WTC11 (cell line): ENCODE results near the gene NAPSA. TPM values are rescaled to one million over a fixed set of nuclear protein-coding genes. Genes with fewer than 3 reads are reported as not detected.
A peak's percentile ranks its signal among the peaks of the same experiment; 100 is the strongest.

Source experiments
- AR ChIP-seq: fragments of 250-450 bp; sonication (Bioruptor Pico); IDR thresholded peaks from 2 replicates; pipeline ENCODE4 v1.9.0; 2021; ENCODE audit warnings: mild to moderate bottlenecking
- ATF2 ChIP-seq: sonication (generic); formaldehyde crosslinking; IDR thresholded peaks from 2 replicates; pipeline ENCODE4 v1.8.1; 2022; ENCODE audit warnings: low read depth, missing genetic modification reagents, borderline replicate concordance
- E2F5 ChIP-seq: sonication (generic); formaldehyde crosslinking; IDR thresholded peaks from 2 replicates; pipeline ENCODE4 v1.8.1; 2022; ENCODE audit warnings: mild to moderate bottlenecking, moderate library complexity, missing genetic modification reagents
- ELF4 ChIP-seq: sonication (generic); formaldehyde crosslinking; IDR thresholded peaks from 2 replicates; pipeline ENCODE4 v1.8.1; 2022; ENCODE audit warnings: low read depth, mild to moderate bottlenecking, moderate library complexity, missing genetic modification reagents
- EMX1 ChIP-seq: fragments of 250-450 bp; sonication (Bioruptor Pico); IDR thresholded peaks from 2 replicates; pipeline ENCODE4 v1.8.0; 2021; ENCODE audit warnings: mild to moderate bottlenecking
- GRHL2 ChIP-seq: fragments of 250-450 bp; sonication (Bioruptor Pico); IDR thresholded peaks from 2 replicates; pipeline ENCODE4 v1.8.0; 2022; ENCODE audit warnings: mild to moderate bottlenecking, moderate library complexity; ENCODE audit not compliant: insufficient replicate concordance, severe bottlenecking
- HMGA2 ChIP-seq: fragments of 250-450 bp; sonication (Bioruptor Pico); IDR thresholded peaks from 2 replicates; pipeline ENCODE4 v1.4.0; 2021; ENCODE audit warnings: mild to moderate bottlenecking, moderate library complexity
- IRF1 ChIP-seq: sonication (generic); formaldehyde crosslinking; IDR thresholded peaks from 2 replicates; pipeline ENCODE4 v1.8.0; 2023; ENCODE audit warnings: missing genetic modification reagents
- MYBL2 ChIP-seq: sonication (generic); formaldehyde crosslinking; IDR thresholded peaks from 2 replicates; pipeline ENCODE4 v1.8.1; 2023; ENCODE audit warnings: mild to moderate bottlenecking, moderate library complexity, missing genetic modification reagents
- NR2C2 ChIP-seq: sonication (generic); formaldehyde crosslinking; IDR thresholded peaks from 2 replicates; pipeline ENCODE4 v1.8.0; 2022; ENCODE audit warnings: mild to moderate bottlenecking, missing genetic modification reagents
- PRDM15 ChIP-seq: sonication (generic); formaldehyde crosslinking; IDR thresholded peaks from 2 replicates; pipeline ENCODE4 v1.8.0; 2022; ENCODE audit warnings: missing genetic modification reagents
- TEAD1 ChIP-seq: sonication (generic); formaldehyde crosslinking; IDR thresholded peaks from 2 replicates; pipeline ENCODE4 v1.8.0; 2022; ENCODE audit warnings: mild to moderate bottlenecking, missing genetic modification reagents
- TEAD4 ChIP-seq: sonication (generic); formaldehyde crosslinking; IDR thresholded peaks from 2 replicates; pipeline ENCODE4 v1.8.0; 2022; ENCODE audit warnings: mild to moderate bottlenecking, missing genetic modification reagents
- ZNF232 ChIP-seq: sonication (generic); formaldehyde crosslinking; IDR thresholded peaks from 2 replicates; pipeline ENCODE4 v1.8.0; 2022; ENCODE audit warnings: mild to moderate bottlenecking, missing genetic modification reagents
- total RNA-seq: library from RNA; stranded (reverse); gene quantifications from 3 replicates; pipeline ENCODE4 v1.2.3, GENCODE V29; 2021
- TF ChIP-seq, protein P1 (sequence below): sonication (generic); formaldehyde crosslinking; IDR thresholded peaks from 2 replicates; pipeline ENCODE4 v1.8.1; 2023; ENCODE audit warnings: mild to moderate bottlenecking, missing genetic modification reagents, borderline replicate concordance
- TF ChIP-seq, protein P2 (sequence below): sonication (generic); formaldehyde crosslinking; IDR thresholded peaks from 2 replicates; pipeline ENCODE4 v1.8.1; 2023; ENCODE audit warnings: mild to moderate bottlenecking, moderate library complexity, missing genetic modification reagents
- TF ChIP-seq, protein P3 (sequence below): fragments of 250-450 bp; sonication (Bioruptor Pico); IDR thresholded peaks from 2 replicates; pipeline ENCODE4 v2.1.2; 2022; ENCODE audit warnings: mild to moderate bottlenecking, moderate library complexity
- TF ChIP-seq, protein P4 (sequence below): fragments of 200-600 bp; IDR thresholded peaks from 2 replicates; pipeline ENCODE4 v1.8.0; 2022; ENCODE audit warnings: antibody characterized with exemption

Gene NAPSA
- total RNA-seq, 1 experiment from 2014 or later, result 2.7 TPM

- TF ChIP-seq, protein P1, sequence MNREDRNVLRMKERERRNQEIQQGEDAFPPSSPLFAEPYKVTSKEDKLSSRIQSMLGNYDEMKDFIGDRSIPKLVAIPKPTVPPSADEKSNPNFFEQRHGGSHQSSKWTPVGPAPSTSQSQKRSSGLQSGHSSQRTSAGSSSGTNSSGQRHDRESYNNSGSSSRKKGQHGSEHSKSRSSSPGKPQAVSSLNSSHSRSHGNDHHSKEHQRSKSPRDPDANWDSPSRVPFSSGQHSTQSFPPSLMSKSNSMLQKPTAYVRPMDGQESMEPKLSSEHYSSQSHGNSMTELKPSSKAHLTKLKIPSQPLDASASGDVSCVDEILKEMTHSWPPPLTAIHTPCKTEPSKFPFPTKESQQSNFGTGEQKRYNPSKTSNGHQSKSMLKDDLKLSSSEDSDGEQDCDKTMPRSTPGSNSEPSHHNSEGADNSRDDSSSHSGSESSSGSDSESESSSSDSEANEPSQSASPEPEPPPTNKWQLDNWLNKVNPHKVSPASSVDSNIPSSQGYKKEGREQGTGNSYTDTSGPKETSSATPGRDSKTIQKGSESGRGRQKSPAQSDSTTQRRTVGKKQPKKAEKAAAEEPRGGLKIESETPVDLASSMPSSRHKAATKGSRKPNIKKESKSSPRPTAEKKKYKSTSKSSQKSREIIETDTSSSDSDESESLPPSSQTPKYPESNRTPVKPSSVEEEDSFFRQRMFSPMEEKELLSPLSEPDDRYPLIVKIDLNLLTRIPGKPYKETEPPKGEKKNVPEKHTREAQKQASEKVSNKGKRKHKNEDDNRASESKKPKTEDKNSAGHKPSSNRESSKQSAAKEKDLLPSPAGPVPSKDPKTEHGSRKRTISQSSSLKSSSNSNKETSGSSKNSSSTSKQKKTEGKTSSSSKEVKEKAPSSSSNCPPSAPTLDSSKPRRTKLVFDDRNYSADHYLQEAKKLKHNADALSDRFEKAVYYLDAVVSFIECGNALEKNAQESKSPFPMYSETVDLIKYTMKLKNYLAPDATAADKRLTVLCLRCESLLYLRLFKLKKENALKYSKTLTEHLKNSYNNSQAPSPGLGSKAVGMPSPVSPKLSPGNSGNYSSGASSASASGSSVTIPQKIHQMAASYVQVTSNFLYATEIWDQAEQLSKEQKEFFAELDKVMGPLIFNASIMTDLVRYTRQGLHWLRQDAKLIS (CRISPR knock-in tag), result no peak
- TF ChIP-seq, protein P2, sequence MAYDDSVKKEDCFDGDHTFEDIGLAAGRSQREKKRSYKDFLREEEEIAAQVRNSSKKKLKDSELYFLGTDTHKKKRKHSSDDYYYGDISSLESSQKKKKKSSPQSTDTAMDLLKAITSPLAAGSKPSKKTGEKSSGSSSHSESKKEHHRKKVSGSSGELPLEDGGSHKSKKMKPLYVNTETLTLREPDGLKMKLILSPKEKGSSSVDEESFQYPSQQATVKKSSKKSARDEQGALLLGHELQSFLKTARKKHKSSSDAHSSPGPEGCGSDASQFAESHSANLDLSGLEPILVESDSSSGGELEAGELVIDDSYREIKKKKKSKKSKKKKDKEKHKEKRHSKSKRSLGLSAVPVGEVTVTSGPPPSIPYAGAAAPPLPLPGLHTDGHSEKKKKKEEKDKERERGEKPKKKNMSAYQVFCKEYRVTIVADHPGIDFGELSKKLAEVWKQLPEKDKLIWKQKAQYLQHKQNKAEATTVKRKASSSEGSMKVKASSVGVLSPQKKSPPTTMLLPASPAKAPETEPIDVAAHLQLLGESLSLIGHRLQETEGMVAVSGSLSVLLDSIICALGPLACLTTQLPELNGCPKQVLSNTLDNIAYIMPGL (CRISPR knock-in tag), result peak; percentile 47; the same call in 1 of the 2 replicates
- TF ChIP-seq ZNF232 (CRISPR knock-in tag) (no peak), GRHL2 (no peak), E2F5 (CRISPR knock-in tag) (no peak), TEAD4 (CRISPR knock-in tag) (0 out of 2 replicates have a peak, but pooled peaks have one; percentile 61), HMGA2 (no peak), ATF2 (CRISPR knock-in tag) (no peak), AR (CRISPR knock-in tag) (no peak), ELF4 (CRISPR knock-in tag) (no peak), NR2C2 (CRISPR knock-in tag) (no peak), IRF1 (CRISPR knock-in tag) (no peak), MYBL2 (CRISPR knock-in tag) (no peak), TEAD1 (CRISPR knock-in tag) (0 out of 2 replicates have a peak, but pooled peaks have one; percentile 29), EMX1 (no peak), PRDM15 (CRISPR knock-in tag) (peak; percentile 94)
- TF ChIP-seq, protein P3, sequence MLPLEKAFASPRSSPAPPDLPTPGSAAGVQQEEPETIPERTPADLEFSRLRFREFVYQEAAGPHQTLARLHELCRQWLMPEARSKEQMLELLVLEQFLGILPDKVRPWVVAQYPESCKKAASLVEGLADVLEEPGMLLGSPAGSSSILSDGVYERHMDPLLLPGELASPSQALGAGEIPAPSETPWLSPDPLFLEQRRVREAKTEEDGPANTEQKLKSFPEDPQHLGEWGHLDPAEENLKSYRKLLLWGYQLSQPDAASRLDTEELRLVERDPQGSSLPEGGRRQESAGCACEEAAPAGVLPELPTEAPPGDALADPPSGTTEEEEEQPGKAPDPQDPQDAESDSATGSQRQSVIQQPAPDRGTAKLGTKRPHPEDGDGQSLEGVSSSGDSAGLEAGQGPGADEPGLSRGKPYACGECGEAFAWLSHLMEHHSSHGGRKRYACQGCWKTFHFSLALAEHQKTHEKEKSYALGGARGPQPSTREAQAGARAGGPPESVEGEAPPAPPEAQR (CRISPR knock-in tag), result no peak
- TF ChIP-seq, protein P4, sequence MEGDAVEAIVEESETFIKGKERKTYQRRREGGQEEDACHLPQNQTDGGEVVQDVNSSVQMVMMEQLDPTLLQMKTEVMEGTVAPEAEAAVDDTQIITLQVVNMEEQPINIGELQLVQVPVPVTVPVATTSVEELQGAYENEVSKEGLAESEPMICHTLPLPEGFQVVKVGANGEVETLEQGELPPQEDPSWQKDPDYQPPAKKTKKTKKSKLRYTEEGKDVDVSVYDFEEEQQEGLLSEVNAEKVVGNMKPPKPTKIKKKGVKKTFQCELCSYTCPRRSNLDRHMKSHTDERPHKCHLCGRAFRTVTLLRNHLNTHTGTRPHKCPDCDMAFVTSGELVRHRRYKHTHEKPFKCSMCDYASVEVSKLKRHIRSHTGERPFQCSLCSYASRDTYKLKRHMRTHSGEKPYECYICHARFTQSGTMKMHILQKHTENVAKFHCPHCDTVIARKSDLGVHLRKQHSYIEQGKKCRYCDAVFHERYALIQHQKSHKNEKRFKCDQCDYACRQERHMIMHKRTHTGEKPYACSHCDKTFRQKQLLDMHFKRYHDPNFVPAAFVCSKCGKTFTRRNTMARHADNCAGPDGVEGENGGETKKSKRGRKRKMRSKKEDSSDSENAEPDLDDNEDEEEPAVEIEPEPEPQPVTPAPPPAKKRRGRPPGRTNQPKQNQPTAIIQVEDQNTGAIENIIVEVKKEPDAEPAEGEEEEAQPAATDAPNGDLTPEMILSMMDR, result peak; percentile 83
Observed at GRCh38 chr19:50368649-50369570, 3.5 kb upstream of the NAPSA start (continued).
